Measurements from ENCODE around the gene MINDY4. TPM values are rescaled to one million over a fixed set of nuclear protein-coding genes. Genes with fewer than 3 reads are reported as not detected.

MINDY4 gene
- total RNA-seq, 1 donor from 2014 or later: 6.3 TPM

GRCh38 chr7:30842542-30843451 lies 71.6 kb downstream of the MINDY4 start:
- no peak overlapping the region for H3K4me3 Mint-ChIP-seq (ENCODE audit: unreplicated experiment)
- TF ChIP-seq CTCF (IDR thresholded peaks at IDR 0.05): no peak
- H3K36me3 Mint-ChIP-seq (ENCODE audit: low read depth): peaks cover 12% of the 10 kb centered on the region
- no peak overlapping the region for H3K27ac Mint-ChIP-seq (ENCODE audit: unreplicated experiment)
- H3K9me3 Mint-ChIP-seq (ENCODE audit: low read depth): no peaks in the 10 kb centered on the region
- DNase-seq (ENCODE audit: low spot score): no peak
- peaks cover 39% of the 10 kb centered on the region for H3K4me1 Mint-ChIP-seq (ENCODE audit: low read depth)
- no peaks in the 10 kb centered on the region for H3K27me3 Mint-ChIP-seq (ENCODE audit: low read depth)

DNA sequence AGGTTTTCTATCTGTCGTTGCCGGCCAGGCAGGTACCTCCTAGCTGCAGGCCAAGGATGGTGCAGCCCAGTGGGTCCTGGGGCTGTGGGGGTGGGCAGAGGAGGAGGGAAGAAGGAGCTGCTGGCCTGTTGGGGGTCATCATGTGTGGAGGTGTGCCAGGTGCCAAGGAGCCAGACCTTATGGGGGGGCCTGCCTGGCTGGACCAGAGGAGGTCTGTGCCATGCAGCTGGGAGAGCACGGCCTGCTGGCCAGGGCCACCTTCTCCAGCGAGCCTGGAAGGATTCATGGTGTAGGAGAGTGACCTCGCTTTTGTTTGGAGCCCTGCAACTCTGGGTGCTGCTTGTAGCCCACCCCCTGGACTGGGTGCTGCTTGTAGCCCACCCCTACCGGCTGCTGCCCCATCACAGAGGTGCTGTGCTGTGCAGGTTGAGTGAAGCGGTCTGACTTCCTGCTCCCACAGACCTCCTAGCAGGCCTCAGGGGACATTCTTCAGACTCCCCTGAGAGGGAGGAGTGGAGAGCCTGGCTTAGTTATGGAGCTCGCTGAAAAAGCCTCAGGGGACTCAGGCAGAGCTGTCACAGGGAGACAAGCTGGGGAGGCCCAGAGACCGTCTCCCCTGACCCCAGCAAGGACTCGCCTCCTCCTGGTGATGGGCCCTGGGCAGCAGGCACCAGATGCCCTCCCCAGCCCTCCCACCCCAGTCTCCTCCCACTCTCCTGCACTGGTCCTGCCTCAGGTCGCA lies 72.7 kb downstream of the MINDY4 start:
- Mint-ChIP-seq H3K4me3 (ENCODE audit: unreplicated experiment) (no peak overlapping the region), H3K27ac (ENCODE audit: unreplicated experiment) (no peak overlapping the region), H3K27me3 (ENCODE audit: low read depth) (no peaks in the 10 kb centered on the region), H3K4me1 (ENCODE audit: low read depth) (peaks cover 39% of the 10 kb centered on the region), H3K9me3 (ENCODE audit: low read depth) (no peaks in the 10 kb centered on the region), H3K36me3 (ENCODE audit: low read depth) (peaks cover 8% of the 10 kb centered on the region)
- DNase-seq (ENCODE audit: low spot score): no peak
- no peak for TF ChIP-seq CTCF (IDR thresholded peaks at IDR 0.05)

DNA sequence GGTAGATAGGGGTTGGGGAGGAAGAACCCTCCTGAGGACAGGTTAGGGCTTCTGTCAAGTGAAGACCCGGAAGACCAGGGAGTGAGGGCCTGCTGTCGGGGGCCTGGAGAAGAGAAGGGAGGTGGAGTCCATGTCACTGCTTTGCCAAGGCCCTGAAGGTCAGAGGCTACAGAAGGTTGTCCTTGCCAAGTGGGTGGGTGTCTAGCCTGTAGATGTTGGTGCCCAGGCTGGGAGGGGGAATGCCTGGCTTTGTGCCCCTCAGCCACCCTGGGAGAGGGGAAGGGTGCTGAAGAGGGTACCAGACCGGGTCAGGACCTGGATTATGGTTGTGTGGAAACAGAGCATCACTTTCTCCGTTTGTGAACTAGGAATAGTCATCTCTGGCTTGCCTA lies 73.3 kb downstream of the MINDY4 start:
- no peak for DNase-seq (ENCODE audit: low spot score)
- peaks cover 39% of the 10 kb centered on the region for H3K4me1 Mint-ChIP-seq (ENCODE audit: low read depth)
- H3K4me3 Mint-ChIP-seq (ENCODE audit: unreplicated experiment): no peak overlapping the region
- H3K36me3 Mint-ChIP-seq (ENCODE audit: low read depth): peaks cover 6% of the 10 kb centered on the region
- no peak for TF ChIP-seq CTCF (IDR thresholded peaks at IDR 0.05)
- H3K27ac Mint-ChIP-seq (ENCODE audit: unreplicated experiment): no peak overlapping the region
- H3K9me3 Mint-ChIP-seq (ENCODE audit: low read depth): no peaks in the 10 kb centered on the region
- no peaks in the 10 kb centered on the region for H3K27me3 Mint-ChIP-seq (ENCODE audit: low read depth)

GRCh38 chr7:30844916-30845315 lies 73.7 kb downstream of the MINDY4 start:
- no peak for TF ChIP-seq CTCF (IDR thresholded peaks at IDR 0.05)
- Mint-ChIP-seq H3K9me3 (ENCODE audit: low read depth) (no peaks in the 10 kb centered on the region), H3K36me3 (ENCODE audit: low read depth) (peaks cover 4% of the 10 kb centered on the region), H3K27ac (ENCODE audit: unreplicated experiment) (no peak overlapping the region), H3K4me1 (ENCODE audit: low read depth) (peaks cover 39% of the 10 kb centered on the region), H3K4me3 (ENCODE audit: unreplicated experiment) (no peak overlapping the region), H3K27me3 (ENCODE audit: low read depth) (no peaks in the 10 kb centered on the region)
- no peak for DNase-seq (ENCODE audit: low spot score)

- no peak for TF ChIP-seq CTCF (IDR thresholded peaks at IDR 0.05)
- DNase-seq (ENCODE audit: low spot score): no peak
- Mint-ChIP-seq H3K27ac (ENCODE audit: unreplicated experiment) (peak overlapping the region; percentile 71), H3K4me1 (ENCODE audit: low read depth) (peaks cover 37% of the 10 kb centered on the region), H3K9me3 (ENCODE audit: low read depth) (no peaks in the 10 kb centered on the region), H3K36me3 (ENCODE audit: low read depth) (peaks cover 4% of the 10 kb centered on the region), H3K4me3 (ENCODE audit: unreplicated experiment) (no peak overlapping the region), H3K27me3 (ENCODE audit: low read depth) (no peaks in the 10 kb centered on the region)
Observed at GRCh38 chr7:30845426-30846135, 74.4 kb downstream of the MINDY4 start.

Measured in chondrocyte (in vitro differentiated cells).